A549 (cell line): ENCODE data around the gene IPO11.

Experiments used
- BHLHE40 ChIP-seq: IDR thresholded peaks from 2 replicates; pipeline ENCODE4 v1.6.1; 2012; ENCODE audit warnings: low read depth, low read length, inconsistent platforms
- CBX8 ChIP-seq: fragments of 200-600 bp; sonication (generic); IDR thresholded peaks from 2 replicates; pipeline ENCODE4 v1.6.1; 2016
- ESRRA ChIP-seq: fragments of 150-350 bp; IDR thresholded peaks from 2 replicates; pipeline ENCODE4 v1.6.1; 2014; ENCODE audit warnings: mild to moderate bottlenecking, low read length, borderline replicate concordance
- JUNB ChIP-seq: fragments of >200 bp; sonication (Bioruptor Twin); formaldehyde crosslinking; IDR thresholded peaks from 2 replicates; pipeline ENCODE4 v1.6.1; 2016
- POLR2A ChIP-seq: IDR thresholded peaks from 2 replicates; pipeline ENCODE4 v1.6.1; 2012; ENCODE audit warnings: mild to moderate bottlenecking, low read length
- REST ChIP-seq: fragments of 200-600 bp; sonication (generic); IDR thresholded peaks from 2 replicates; pipeline ENCODE4 v1.6.1; 2016; ENCODE audit warnings: antibody characterized with exemption, mild to moderate bottlenecking, moderate library complexity
- SMC3 ChIP-seq: fragments of >200 bp; sonication (Bioruptor Twin); formaldehyde crosslinking; IDR thresholded peaks from 3 replicates; pipeline ENCODE4 v1.6.1; 2018; ENCODE audit warnings: inconsistent platforms
- USF2 ChIP-seq: fragments of 450-650 bp; IDR thresholded peaks from 2 replicates; pipeline ENCODE4 v1.6.1; 2014; ENCODE audit warnings: antibody characterized with exemption
- TF ChIP-seq, protein P1 (sequence below): fragments of >200 bp; sonication (Bioruptor Twin); formaldehyde crosslinking; IDR thresholded peaks from 3 replicates; pipeline ENCODE4 v1.5.1; 2016

- TF ChIP-seq, protein P1, sequence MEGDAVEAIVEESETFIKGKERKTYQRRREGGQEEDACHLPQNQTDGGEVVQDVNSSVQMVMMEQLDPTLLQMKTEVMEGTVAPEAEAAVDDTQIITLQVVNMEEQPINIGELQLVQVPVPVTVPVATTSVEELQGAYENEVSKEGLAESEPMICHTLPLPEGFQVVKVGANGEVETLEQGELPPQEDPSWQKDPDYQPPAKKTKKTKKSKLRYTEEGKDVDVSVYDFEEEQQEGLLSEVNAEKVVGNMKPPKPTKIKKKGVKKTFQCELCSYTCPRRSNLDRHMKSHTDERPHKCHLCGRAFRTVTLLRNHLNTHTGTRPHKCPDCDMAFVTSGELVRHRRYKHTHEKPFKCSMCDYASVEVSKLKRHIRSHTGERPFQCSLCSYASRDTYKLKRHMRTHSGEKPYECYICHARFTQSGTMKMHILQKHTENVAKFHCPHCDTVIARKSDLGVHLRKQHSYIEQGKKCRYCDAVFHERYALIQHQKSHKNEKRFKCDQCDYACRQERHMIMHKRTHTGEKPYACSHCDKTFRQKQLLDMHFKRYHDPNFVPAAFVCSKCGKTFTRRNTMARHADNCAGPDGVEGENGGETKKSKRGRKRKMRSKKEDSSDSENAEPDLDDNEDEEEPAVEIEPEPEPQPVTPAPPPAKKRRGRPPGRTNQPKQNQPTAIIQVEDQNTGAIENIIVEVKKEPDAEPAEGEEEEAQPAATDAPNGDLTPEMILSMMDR, result no peak
- no peak for TF ChIP-seq CBX8
- no peak for TF ChIP-seq POLR2A
- TF ChIP-seq USF2, result no peak
- no peak for TF ChIP-seq ESRRA
- TF ChIP-seq SMC3, result no peak
- no peak for TF ChIP-seq BHLHE40
- no peak for TF ChIP-seq JUNB
- TF ChIP-seq REST, result no peak
Measured at GRCh38 chr5:62385131-62385530, 27.4 kb upstream of the IPO11 start.
